GM21390 (cell line): ENCODE measurements around the gene KRTAP10-8.
"Not testable (repeated sequence)": the region's sequence is repeated elsewhere in the genome, so short reads cannot be mapped to it uniquely, and the experiment has no call there.

Experiments used
- ATAC-seq: cut with Tn5 transposase; IDR thresholded peaks from one replicate; pipeline ENCODE4 v1.9.1; 2021; ENCODE audit not compliant: unreplicated experiment

KRTAP10-8 gene

GRCh38 chr21:44643741-44644310 is 31.9 kb downstream of the KRTAP10-8 start:
- ATAC-seq: no peak

GRCh38 chr21:44644878-44645277 is 33.0 kb downstream of the KRTAP10-8 start:
- no peak for ATAC-seq

GRCh38 chr21:44646366-44647221 is 34.7 kb downstream of the KRTAP10-8 start, which contains the start of gene KRTAP10-11:
TSS of gene KRTAP10-11 (plus strand) at chr21:44646414. CDS start at chr21:44646459, 45 bp downstream.
- not testable (repeated sequence) for ATAC-seq

GRCh38 chr21:44647222-44647552 is 35.3 kb downstream of the KRTAP10-8 start:
- no peak for ATAC-seq

GRCh38 chr21:44648557-44649311 is 36.9 kb downstream of the KRTAP10-8 start:
- no peak for ATAC-seq

- no peak for ATAC-seq
These were observed 37.7 kb downstream of the KRTAP10-8 start for GRCh38 chr21:44649521-44650100.

- ATAC-seq: no peak
These were observed 38.5 kb downstream of the KRTAP10-8 start for GRCh38 chr21:44650265-44650972.

- ATAC-seq: no peak
These were observed 39.2 kb downstream of the KRTAP10-8 start for GRCh38 chr21:44650973-44651675.

- no peak for ATAC-seq
These were observed 41.2 kb downstream of the KRTAP10-8 start for GRCh38 chr21:44653123-44653522.

- ATAC-seq: no peak
These were observed 42.0 kb downstream of the KRTAP10-8 start for GRCh38 chr21:44653656-44654575.

GRCh38 chr21:44654576-44655175 is 42.8 kb downstream of the KRTAP10-8 start, which contains the start of gene KRTAP12-4:
TSS of gene KRTAP12-4 (minus strand) at chr21:44654659. CDS start at chr21:44654614, 45 bp downstream.
- no peak for ATAC-seq

GRCh38 chr21:44656868-44657267 is 45.0 kb downstream of the KRTAP10-8 start:
- no peak for ATAC-seq

GRCh38 chr21:44657635-44658540 is 46.0 kb downstream of the KRTAP10-8 start, which contains the start of gene KRTAP12-3:
TSS of gene KRTAP12-3 (plus strand) at chr21:44657932. CDS start at chr21:44657980, 48 bp downstream.
- ATAC-seq: no peak

GRCh38 chr21:44658541-44658910 is 46.6 kb downstream of the KRTAP10-8 start:
- ATAC-seq: no peak

GRCh38 chr21:44658913-44659595 is 47.2 kb downstream of the KRTAP10-8 start:
- no peak for ATAC-seq

GRCh38 chr21:44661567-44661966 is 49.7 kb downstream of the KRTAP10-8 start:
- ATAC-seq: not testable (repeated sequence)
